ENCODE results near the gene PRKCH.

PRKCH gene

GRCh38 chr14:61488417-61489401 is 167.3 kb downstream of the PRKCH start:
- Histone ChIP-seq H3K9me3 (ENCODE audit: control insufficient read depth, low read length) (no peaks in the 10 kb centered on the region), H3K4me3 (ENCODE audit: extremely low read depth, insufficient read depth, low read length, poor library complexity, severe bottlenecking) (no peak overlapping the region), H3K36me3 (ENCODE audit: control insufficient read depth, insufficient read depth, low read length) (peaks cover 10% of the 10 kb centered on the region), H3K27ac (ENCODE audit: low read depth, low read length, severe bottlenecking) (no peak overlapping the region), H3K4me1 (ENCODE audit: control insufficient read depth, insufficient read depth, low read length, poor library complexity, severe bottlenecking) (peaks cover 18% of the 10 kb centered on the region)
- 86% methylated on average over 1 of the region's 4 CpGs; no CpG with 5 or more reads in 1 of the 2 experiments for WGBS, 2 experiments (ENCODE audit: insufficient coverage in 2 of 2)

- no peak overlapping the region for H3K27ac ChIP-seq (ENCODE audit: low read depth, low read length, severe bottlenecking)
- peaks cover 10% of the 10 kb centered on the region for H3K36me3 ChIP-seq (ENCODE audit: control insufficient read depth, insufficient read depth, low read length)
- no peaks in the 10 kb centered on the region for H3K9me3 ChIP-seq (ENCODE audit: control insufficient read depth, low read length)
- peaks cover 22% of the 10 kb centered on the region for H3K4me1 ChIP-seq (ENCODE audit: control insufficient read depth, insufficient read depth, low read length, poor library complexity, severe bottlenecking)
- WGBS, 2 experiments (ENCODE audit: insufficient coverage in 2 of 2), result 69 to 71% methylated on average over 2 of the region's 2 CpGs
- no peak overlapping the region for H3K4me3 ChIP-seq (ENCODE audit: extremely low read depth, insufficient read depth, low read length, poor library complexity, severe bottlenecking)
These were observed 168.1 kb downstream of the PRKCH start for GRCh38 chr14:61489512-61489911.

GRCh38 chr14:61489932-61490331 is 168.6 kb downstream of the PRKCH start:
- no peak overlapping the region for H3K27ac ChIP-seq (ENCODE audit: low read depth, low read length, severe bottlenecking)
- no peak overlapping the region for H3K4me3 ChIP-seq (ENCODE audit: extremely low read depth, insufficient read depth, low read length, poor library complexity, severe bottlenecking)
- H3K9me3 ChIP-seq (ENCODE audit: control insufficient read depth, low read length), result no peaks in the 10 kb centered on the region
- H3K36me3 ChIP-seq (ENCODE audit: control insufficient read depth, insufficient read depth, low read length), result peaks cover 10% of the 10 kb centered on the region
- H3K4me1 ChIP-seq (ENCODE audit: control insufficient read depth, insufficient read depth, low read length, poor library complexity, severe bottlenecking), result peaks cover 22% of the 10 kb centered on the region
- WGBS, 2 experiments (ENCODE audit: insufficient coverage in 2 of 2), result 75 to 78% methylated on average over 6 of the region's 6 CpGs

GRCh38 chr14:61491224-61491623 is 169.8 kb downstream of the PRKCH start:
- H3K4me1 ChIP-seq (ENCODE audit: control insufficient read depth, insufficient read depth, low read length, poor library complexity, severe bottlenecking), result peaks cover 22% of the 10 kb centered on the region
- H3K9me3 ChIP-seq (ENCODE audit: control insufficient read depth, low read length), result no peaks in the 10 kb centered on the region
- no peak overlapping the region for H3K4me3 ChIP-seq (ENCODE audit: extremely low read depth, insufficient read depth, low read length, poor library complexity, severe bottlenecking)
- no peak overlapping the region for H3K27ac ChIP-seq (ENCODE audit: low read depth, low read length, severe bottlenecking)
- peaks cover 11% of the 10 kb centered on the region for H3K36me3 ChIP-seq (ENCODE audit: control insufficient read depth, insufficient read depth, low read length)
- WGBS, 2 experiments (ENCODE audit: insufficient coverage in 2 of 2), result no CpG with 5 or more reads among the region's 1 CpG

GRCh38 chr14:61491876-61492434 is 170.6 kb downstream of the PRKCH start:
- peaks cover 22% of the 10 kb centered on the region for H3K4me1 ChIP-seq (ENCODE audit: control insufficient read depth, insufficient read depth, low read length, poor library complexity, severe bottlenecking)
- no peak overlapping the region for H3K4me3 ChIP-seq (ENCODE audit: extremely low read depth, insufficient read depth, low read length, poor library complexity, severe bottlenecking)
- peaks cover 14% of the 10 kb centered on the region for H3K36me3 ChIP-seq (ENCODE audit: control insufficient read depth, insufficient read depth, low read length)
- no peak overlapping the region for H3K27ac ChIP-seq (ENCODE audit: low read depth, low read length, severe bottlenecking)
- 91 to 93% methylated on average over 3 of the region's 5 CpGs for WGBS, 2 experiments (ENCODE audit: insufficient coverage in 2 of 2)
- H3K9me3 ChIP-seq (ENCODE audit: control insufficient read depth, low read length), result no peaks in the 10 kb centered on the region

- H3K4me3 ChIP-seq (ENCODE audit: extremely low read depth, insufficient read depth, low read length, poor library complexity, severe bottlenecking), result no peak overlapping the region
- peaks cover 14% of the 10 kb centered on the region for H3K36me3 ChIP-seq (ENCODE audit: control insufficient read depth, insufficient read depth, low read length)
- H3K27ac ChIP-seq (ENCODE audit: low read depth, low read length, severe bottlenecking), result peak overlapping the region; percentile 54
- peaks cover 22% of the 10 kb centered on the region for H3K4me1 ChIP-seq (ENCODE audit: control insufficient read depth, insufficient read depth, low read length, poor library complexity, severe bottlenecking)
- no peaks in the 10 kb centered on the region for H3K9me3 ChIP-seq (ENCODE audit: control insufficient read depth, low read length)
- 92 to 95% methylated on average over 2 to 3 of the region's 3 CpGs for WGBS, 2 experiments (ENCODE audit: insufficient coverage in 2 of 2)
These were observed 171.1 kb downstream of the PRKCH start for GRCh38 chr14:61492474-61492873.

- 82 to 100% methylated on average over 2 of the region's 3 CpGs for WGBS, 2 experiments (ENCODE audit: insufficient coverage in 2 of 2)
- Histone ChIP-seq H3K4me1 (ENCODE audit: control insufficient read depth, insufficient read depth, low read length, poor library complexity, severe bottlenecking) (peaks cover 22% of the 10 kb centered on the region), H3K9me3 (ENCODE audit: control insufficient read depth, low read length) (no peaks in the 10 kb centered on the region), H3K27ac (ENCODE audit: low read depth, low read length, severe bottlenecking) (peak overlapping the region; percentile 54), H3K36me3 (ENCODE audit: control insufficient read depth, insufficient read depth, low read length) (peaks cover 14% of the 10 kb centered on the region), H3K4me3 (ENCODE audit: extremely low read depth, insufficient read depth, low read length, poor library complexity, severe bottlenecking) (no peak overlapping the region)
These were observed 171.9 kb downstream of the PRKCH start for GRCh38 chr14:61493239-61493638.

- no peaks in the 10 kb centered on the region for H3K9me3 ChIP-seq (ENCODE audit: control insufficient read depth, low read length)
- WGBS, 2 experiments (ENCODE audit: insufficient coverage in 2 of 2), result 89 to 100% methylated on average over 1 of the region's 1 CpG
- no peak overlapping the region for H3K27ac ChIP-seq (ENCODE audit: low read depth, low read length, severe bottlenecking)
- H3K36me3 ChIP-seq (ENCODE audit: control insufficient read depth, insufficient read depth, low read length), result peaks cover 14% of the 10 kb centered on the region
- H3K4me3 ChIP-seq (ENCODE audit: extremely low read depth, insufficient read depth, low read length, poor library complexity, severe bottlenecking), result no peak overlapping the region
- H3K4me1 ChIP-seq (ENCODE audit: control insufficient read depth, insufficient read depth, low read length, poor library complexity, severe bottlenecking), result peaks cover 20% of the 10 kb centered on the region
These were observed 172.6 kb downstream of the PRKCH start for GRCh38 chr14:61494018-61494417.

GRCh38 chr14:61495809-61496208 is 174.4 kb downstream of the PRKCH start:
- 99 to 100% methylated on average over 4 to 5 of the region's 5 CpGs for WGBS, 2 experiments (ENCODE audit: insufficient coverage in 2 of 2)
- Histone ChIP-seq H3K4me3 (ENCODE audit: extremely low read depth, insufficient read depth, low read length, poor library complexity, severe bottlenecking) (no peak overlapping the region), H3K9me3 (ENCODE audit: control insufficient read depth, low read length) (no peaks in the 10 kb centered on the region), H3K36me3 (ENCODE audit: control insufficient read depth, insufficient read depth, low read length) (peaks cover 14% of the 10 kb centered on the region), H3K27ac (ENCODE audit: low read depth, low read length, severe bottlenecking) (no peak overlapping the region), H3K4me1 (ENCODE audit: control insufficient read depth, insufficient read depth, low read length, poor library complexity, severe bottlenecking) (peaks cover 19% of the 10 kb centered on the region)

GRCh38 chr14:61498303-61498702 is 176.9 kb downstream of the PRKCH start:
- no peak overlapping the region for H3K27ac ChIP-seq (ENCODE audit: low read depth, low read length, severe bottlenecking)
- no peak overlapping the region for H3K4me3 ChIP-seq (ENCODE audit: extremely low read depth, insufficient read depth, low read length, poor library complexity, severe bottlenecking)
- H3K9me3 ChIP-seq (ENCODE audit: control insufficient read depth, low read length), result no peaks in the 10 kb centered on the region
- 0% methylated on average over 2 of the region's 3 CpGs for WGBS, 2 experiments (ENCODE audit: insufficient coverage in 2 of 2)
- H3K4me1 ChIP-seq (ENCODE audit: control insufficient read depth, insufficient read depth, low read length, poor library complexity, severe bottlenecking), result peaks cover 15% of the 10 kb centered on the region
- peaks cover 8% of the 10 kb centered on the region for H3K36me3 ChIP-seq (ENCODE audit: control insufficient read depth, insufficient read depth, low read length)

- H3K9me3 ChIP-seq (ENCODE audit: control insufficient read depth, low read length), result no peaks in the 10 kb centered on the region
- H3K36me3 ChIP-seq (ENCODE audit: control insufficient read depth, insufficient read depth, low read length), result peaks cover 8% of the 10 kb centered on the region
- 81 to 93% methylated on average over 5 to 6 of the region's 6 CpGs for WGBS, 2 experiments (ENCODE audit: insufficient coverage in 2 of 2)
- H3K4me1 ChIP-seq (ENCODE audit: control insufficient read depth, insufficient read depth, low read length, poor library complexity, severe bottlenecking), result peaks cover 15% of the 10 kb centered on the region
- no peak overlapping the region for H3K4me3 ChIP-seq (ENCODE audit: extremely low read depth, insufficient read depth, low read length, poor library complexity, severe bottlenecking)
- no peak overlapping the region for H3K27ac ChIP-seq (ENCODE audit: low read depth, low read length, severe bottlenecking)
These were observed 177.4 kb downstream of the PRKCH start for GRCh38 chr14:61498811-61499210.

Measured in mesodermal cell (in vitro differentiated cells).